GM10248 (cell line): ENCODE data around the gene RPL13A.

Source experiments
- CTCF ChIA-PET: fragments of 300-600 bp; sonication (Branson Sonifier 250); formaldehyde crosslinking; extraction: SDS; loops from one replicate; lab custom pipeline; 2021; ENCODE audit warnings: antibody characterized with exemption; lab: Yijun Ruan, JAX
- POLR2A ChIA-PET: fragments of 350-650 bp; sonication (Branson Sonifier 250); formaldehyde crosslinking; extraction: SDS; loops from one replicate; lab custom pipeline; 2020; ENCODE audit warnings: antibody characterized with exemption; lab: Yijun Ruan, JAX
- DNase-seq: peaks from one replicate; pipeline ENCODE4 v3.0.0; 2012; ENCODE audit errors: extremely low spot score
- CTCF ChIP-seq: IDR thresholded peaks from 2 replicates; pipeline ENCODE4 v1.5.1; 2012; ENCODE audit warnings: mild to moderate bottlenecking, low read depth; ENCODE audit errors: extremely low read depth, missing control alignments, control extremely low read depth

RPL13A gene

DNA sequence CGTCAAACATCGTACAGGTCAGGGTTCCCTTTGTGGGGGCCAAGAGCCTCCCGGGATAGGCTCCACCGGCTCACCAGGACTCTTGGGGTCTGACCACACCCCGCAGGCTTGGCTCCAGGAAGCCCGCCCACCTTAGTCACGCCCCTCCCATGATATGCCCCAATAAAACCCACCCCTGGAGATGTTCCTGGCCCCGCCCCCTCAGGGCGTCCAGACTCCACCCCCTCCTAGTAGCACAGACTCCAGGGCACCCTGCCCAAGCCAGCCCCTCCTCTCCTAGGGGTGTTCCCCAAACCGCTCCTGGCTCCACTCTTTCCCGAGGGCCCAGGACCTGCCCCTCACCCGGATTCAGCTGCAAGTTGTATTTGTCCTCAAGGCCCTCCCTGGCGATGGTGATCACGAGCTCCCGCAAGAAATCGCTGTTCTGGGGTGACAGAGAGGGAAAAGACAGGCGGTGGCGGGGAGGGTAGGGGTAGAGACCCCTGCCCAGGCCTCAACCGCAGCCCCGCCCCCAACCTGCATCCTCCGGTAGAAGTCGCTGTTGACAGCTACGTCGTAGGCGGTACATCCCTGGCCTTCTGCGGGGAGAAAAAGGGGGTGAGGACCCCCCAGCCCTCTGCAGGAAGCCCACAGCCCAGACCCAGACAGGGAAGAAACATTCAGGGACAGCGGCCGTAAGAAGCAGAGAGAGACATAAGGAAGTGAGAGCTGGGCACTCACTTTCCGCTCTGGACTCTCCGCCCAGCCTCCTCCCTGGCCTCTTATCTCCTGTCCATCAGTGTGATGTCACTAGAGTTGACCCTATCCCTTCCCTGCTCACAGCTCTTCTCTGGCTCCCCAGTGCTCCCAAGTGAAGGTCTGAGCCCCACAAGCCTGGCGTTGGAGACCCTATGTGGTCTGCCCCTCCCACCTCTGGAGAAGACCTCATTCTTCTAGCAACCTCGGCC is 39.6 kb upstream of the RPL13A start:
- TF ChIP-seq CTCF, result no peak
- DNase-seq, result no peak
- POLR2A ChIA-PET, result interaction anchor here (0.6 kb wide), 1 partner anchor 23 kb away, joined by 4 read pairs; no protein-coding TSS in a partner anchor
- CTCF ChIA-PET, result interaction anchor here (0.9 to 1.1 kb wide), 2 partner anchors 22 to 26 kb away, joined by 3 read pairs; no protein-coding TSS in a partner anchor

- no peak for TF ChIP-seq CTCF
- POLR2A ChIA-PET, result no interaction called here
- no peak for DNase-seq
- CTCF ChIA-PET, result interaction anchor here (0.9 kb wide), 1 partner anchor 25 kb away, joined by 3 read pairs; no protein-coding TSS in a partner anchor
Measured at GRCh38 chr19:49448432-49448786, 39.0 kb upstream of the RPL13A start.

- TF ChIP-seq CTCF, result no peak
- no peak for DNase-seq
- ChIA-PET POLR2A (no interaction called here), CTCF (interaction anchor here (2.4 kb wide), 1 partner anchor 8 kb away, joined by 8 read pairs; no protein-coding TSS in a partner anchor)
Measured at GRCh38 chr19:49450405-49450804, 37.0 kb upstream of the RPL13A start.

GRCh38 chr19:49451430-49452181 is 35.8 kb upstream of the RPL13A start, which contains the start of gene PIH1D1:
Gene PIH1D1 (minus strand): TSS chr19:49451814. CDS start chr19:49451574, 240 bp downstream.
- CTCF ChIA-PET, result interaction anchor here (0.7 to 3.2 kb wide), 8 partner anchors 9 to 230 kb away, joined by 3 to 15 read pairs (median 3); partner anchors contain the start of gene KASH5
- POLR2A ChIA-PET, result interaction anchor here (0.5 to 1.4 kb wide), 5 partner anchors 9 to 938 kb away, joined by 3 to 11 read pairs (median 4); no protein-coding TSS in a partner anchor
- no peak for TF ChIP-seq CTCF

GRCh38 chr19:49453013-49453756 is 34.2 kb upstream of the RPL13A start, which contains the start of gene ALDH16A1:
Gene ALDH16A1 (plus strand): TSS chr19:49453225. CDS start chr19:49453332, 107 bp downstream.
- DNase-seq, result peak; percentile 97
- TF ChIP-seq CTCF, result no peak
- CTCF ChIA-PET, result interaction anchor here (1.0 to 3.2 kb wide), 5 partner anchors 8 to 238 kb away, joined by 3 to 15 read pairs (median 4); partner anchors contain the start of gene SLC17A7
- POLR2A ChIA-PET, result interaction anchor here (0.6 to 1.0 kb wide), 4 partner anchors 11 to 148 kb away, joined by 3 to 5 read pairs (median 4); partner anchors contain the start of gene FLT3LG

More at GRCh38 chr19:49451430-49452181, 35.8 kb upstream of the RPL13A start, which contains the start of gene PIH1D1:
- DNase-seq, result peak; percentile 92
